NT2/D1 (cell line): Measurements from ENCODE around the gene EPN1.

Experiments
- SUZ12 ChIP-seq: IDR thresholded peaks from 2 replicates; pipeline ENCODE4 v1.6.1; 2011; ENCODE audit not compliant: insufficient read length, insufficient read depth; ENCODE audit errors: extremely low read depth
- YY1 ChIP-seq: IDR thresholded peaks from 2 replicates; pipeline ENCODE4 v1.6.1; 2011; ENCODE audit not compliant: insufficient read length, insufficient read depth
- ZNF274 ChIP-seq: IDR thresholded peaks from 2 replicates; pipeline ENCODE4 v1.6.1; 2011; ENCODE audit warnings: mild to moderate bottlenecking, low read depth, low read length

GRCh38 chr19:55670280-55671053 lies 4.6 kb upstream of the EPN1 start:
- no peak for TF ChIP-seq YY1
- no peak for TF ChIP-seq SUZ12
- no peak for TF ChIP-seq ZNF274
